Embryonic facial prominence (tissue), 1 donor: ENCODE results near the gene MAN2C1.

ENCODE experiments used
- DNase-seq: peaks from one replicate; pipeline ENCODE4 v3.0.0-alpha.2; 2016; ENCODE audit errors: extremely low spot score

The MAN2C1 gene

DNA sequence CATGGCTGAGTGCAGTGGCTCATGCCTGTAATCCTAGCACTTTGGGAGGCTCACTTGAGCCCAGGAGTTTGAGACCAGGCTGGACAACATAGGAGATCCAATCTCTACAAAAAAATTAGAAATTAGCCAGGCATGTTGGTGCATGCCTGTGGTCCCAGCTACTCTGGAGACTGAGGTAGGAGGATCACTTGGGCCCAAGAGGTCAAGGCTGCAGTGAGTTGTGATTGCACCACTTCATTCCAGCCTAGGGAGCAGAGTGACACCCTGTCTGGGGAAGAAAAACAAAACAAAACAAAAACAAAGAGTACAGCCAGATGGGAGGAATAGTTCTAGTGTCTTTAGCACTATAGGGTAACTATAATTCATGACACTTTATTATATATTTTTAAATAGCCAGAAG, 58.7 kb downstream of the MAN2C1 start:
- no peak for DNase-seq

- no peak for DNase-seq
These were observed 60.5 kb downstream of the MAN2C1 start for GRCh38 chr15:75307778-75308390.

- DNase-seq = no peak
These were observed 62.2 kb downstream of the MAN2C1 start for GRCh38 chr15:75306188-75306587.
